ENCODE data around the gene FAM170B.

DNA sequence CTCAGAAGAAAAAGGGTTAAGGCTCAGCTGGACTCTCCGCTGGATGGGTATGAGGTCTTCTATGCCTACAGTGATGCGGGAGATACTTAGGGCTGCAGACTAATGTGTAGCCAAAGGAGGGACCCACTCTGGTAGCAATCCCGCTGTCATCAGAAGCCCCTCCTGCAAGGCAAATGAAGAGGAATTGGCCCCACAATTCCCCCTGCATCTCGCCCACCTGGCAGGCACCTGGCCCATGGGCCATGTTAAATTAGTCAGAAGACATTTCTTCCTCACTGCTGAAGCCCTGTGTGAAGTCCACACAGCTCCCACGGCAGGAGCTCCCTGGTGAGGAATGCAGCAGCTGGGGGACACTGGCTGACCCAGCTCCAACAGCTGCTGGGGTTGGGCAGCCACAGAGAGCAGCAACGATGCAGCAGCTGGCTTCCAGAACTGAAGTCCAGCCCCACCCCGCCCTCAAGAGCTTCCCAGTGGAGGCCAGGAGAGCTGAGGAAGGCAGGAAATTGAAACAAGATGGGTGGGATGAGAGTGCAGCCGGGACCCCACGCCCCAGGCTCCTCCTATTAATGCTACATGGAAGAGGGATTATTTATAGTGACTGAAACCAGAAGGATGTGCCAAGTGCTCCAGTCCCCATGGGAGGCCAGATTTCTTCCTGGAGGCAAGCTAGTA, 24.0 kb downstream of the FAM170B start:
- no peak for TF ChIP-seq ZNF791 (tag by site-specific recombination; IDR thresholded peaks at IDR 0.05)
- TF ChIP-seq ZNF184 (tag by site-specific recombination; IDR thresholded peaks at IDR 0.05): no peak
- no peak for TF ChIP-seq CTCF (tag by site-specific recombination; IDR thresholded peaks at IDR 0.05)
